DND-41 (cell line): ENCODE results near the gene LAMB4.

Source experiments
- CTCF ChIP-seq: IDR thresholded peaks from 2 replicates; pipeline ENCODE4 v1.5.1; 2012; ENCODE audit warnings: borderline replicate concordance, low read length, moderate library complexity, mild to moderate bottlenecking; ENCODE audit not compliant: poor library complexity, severe bottlenecking; ENCODE audit errors: extremely low read depth
- EZH2 ChIP-seq: IDR thresholded peaks from 3 replicates; pipeline ENCODE4 v1.6.1; 2012; ENCODE audit warnings: borderline replicate concordance, low read depth, mild to moderate bottlenecking, moderate library complexity, low read length, inconsistent platforms; ENCODE audit not compliant: severe bottlenecking

DNA sequence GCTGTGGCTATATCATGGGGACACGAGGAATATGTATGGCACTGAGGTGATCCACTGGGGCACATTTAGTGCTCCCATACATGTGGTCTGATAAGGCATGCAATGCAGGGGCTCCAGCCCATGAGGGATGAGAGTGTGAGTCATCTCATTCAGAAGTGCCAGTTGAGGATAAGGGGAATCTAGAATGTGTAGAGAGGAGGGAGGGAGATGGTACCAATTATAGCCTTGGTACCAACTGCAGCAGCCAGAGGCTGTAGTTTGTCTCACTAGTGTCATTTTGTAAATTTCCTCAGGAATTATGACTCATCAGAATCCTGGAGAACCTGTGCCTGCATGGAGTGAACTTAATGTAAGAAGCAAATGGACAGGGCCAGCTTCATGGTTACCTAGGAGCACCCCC, 46.2 kb downstream of the LAMB4 start:
- TF ChIP-seq CTCF (no peak), EZH2 (no peak)
